Activated gamma-delta T cell treated with Interleukin-2 at 50 U/mL for 16 hours (primary cell): ENCODE results near the gene FEM1B.

Experiments
- DNase-seq: peaks from one replicate; pipeline ENCODE4 v3.0.0-alpha.2; 2020

Gene FEM1B

GRCh38 chr15:68286256-68286655, 8.7 kb downstream of the FEM1B start:
- DNase-seq = no peak

- no peak for DNase-seq
These were observed 11.5 kb downstream of the FEM1B start for GRCh38 chr15:68289057-68289456.

- no peak for DNase-seq
These were observed 12.2 kb downstream of the FEM1B start for GRCh38 chr15:68289621-68290352.

DNA sequence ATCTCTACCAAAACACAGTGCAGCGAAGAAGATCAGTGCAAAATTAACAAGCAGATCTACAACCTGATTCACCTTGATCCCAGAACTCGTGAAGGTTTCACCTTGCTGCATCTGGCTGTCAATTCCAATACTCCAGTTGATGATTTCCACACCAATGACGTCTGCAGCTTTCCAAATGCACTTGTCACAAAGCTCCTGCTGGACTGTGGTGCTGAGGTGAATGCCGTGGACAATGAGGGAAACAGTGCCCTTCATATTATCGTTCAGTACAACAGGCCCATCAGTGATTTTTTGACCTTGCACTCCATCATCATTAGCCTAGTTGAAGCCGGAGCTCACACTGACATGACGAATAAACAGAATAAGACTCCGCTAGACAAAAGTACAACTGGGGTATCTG, 13.2 kb downstream of the FEM1B start:
- no peak for DNase-seq

GRCh38 chr15:68292157-68292781, 14.7 kb downstream of the FEM1B start:
- no peak for DNase-seq

- DNase-seq = no peak
These were observed 15.4 kb downstream of the FEM1B start for GRCh38 chr15:68292967-68293366.

- DNase-seq = no peak
These were observed 17.7 kb downstream of the FEM1B start for GRCh38 chr15:68295014-68295805.

DNA sequence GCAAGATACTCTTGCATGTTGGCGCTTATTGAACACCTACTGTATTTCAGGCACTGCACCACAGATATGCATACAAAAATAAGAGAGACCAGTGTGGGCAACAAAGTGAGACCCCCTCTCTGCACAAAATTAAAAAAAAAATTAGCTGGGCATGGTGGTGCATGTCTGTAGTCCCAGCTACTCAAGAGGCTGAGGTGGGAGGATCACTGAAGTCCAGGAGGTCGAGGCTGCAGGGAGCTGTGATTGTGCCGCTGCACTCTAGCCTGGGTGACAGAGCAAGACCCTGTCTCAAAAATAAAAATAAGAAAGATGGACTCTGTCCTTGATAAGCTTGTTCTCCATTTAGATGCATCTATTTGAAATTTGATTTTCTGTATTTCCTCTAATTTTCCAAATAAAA, 20.8 kb downstream of the FEM1B start:
- DNase-seq = no peak

- no peak for DNase-seq
These were observed 21.4 kb downstream of the FEM1B start for GRCh38 chr15:68298882-68299381.

DNA sequence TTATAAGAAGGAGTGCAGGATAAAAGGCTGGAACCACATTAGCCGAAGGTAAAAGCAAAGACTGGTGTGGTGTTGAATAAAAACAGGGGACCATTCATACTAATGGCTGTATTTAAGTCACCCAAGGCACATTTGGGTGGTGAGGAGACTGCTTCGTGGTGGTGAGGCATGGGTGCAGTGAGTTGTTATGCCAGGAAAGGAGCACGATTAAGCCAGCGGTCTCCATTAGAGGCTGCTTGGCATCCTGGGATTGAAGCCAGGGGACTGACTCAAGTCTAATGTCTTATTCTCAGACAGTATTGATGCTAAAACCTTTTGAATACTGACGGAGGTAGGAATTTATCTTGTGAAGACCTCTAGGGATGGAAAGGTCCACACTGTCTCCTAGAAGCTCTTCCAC, 21.9 kb downstream of the FEM1B start:
- no peak for DNase-seq

GRCh38 chr15:68300115-68300940, 22.8 kb downstream of the FEM1B start:
- DNase-seq = no peak

DNA sequence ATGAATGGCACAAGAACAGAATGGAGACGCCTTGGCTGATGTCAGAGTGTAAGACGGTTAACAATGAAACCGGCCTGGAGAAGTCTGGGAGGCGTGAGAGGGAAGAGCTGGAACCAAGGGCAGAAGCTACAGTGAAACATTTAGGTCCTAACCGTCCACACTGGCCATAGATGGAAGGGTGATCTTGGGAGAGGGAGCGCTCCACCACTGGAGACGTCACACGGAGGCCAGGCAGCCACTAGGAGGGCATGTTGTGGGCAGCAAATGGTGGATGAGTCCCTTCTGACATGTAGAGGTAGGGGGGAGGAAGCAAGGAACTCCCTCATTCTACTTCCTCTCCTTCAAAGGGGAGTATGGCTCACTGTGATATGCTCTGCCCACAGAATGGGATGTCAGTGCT, 23.8 kb downstream of the FEM1B start:
- no peak for DNase-seq

DNA sequence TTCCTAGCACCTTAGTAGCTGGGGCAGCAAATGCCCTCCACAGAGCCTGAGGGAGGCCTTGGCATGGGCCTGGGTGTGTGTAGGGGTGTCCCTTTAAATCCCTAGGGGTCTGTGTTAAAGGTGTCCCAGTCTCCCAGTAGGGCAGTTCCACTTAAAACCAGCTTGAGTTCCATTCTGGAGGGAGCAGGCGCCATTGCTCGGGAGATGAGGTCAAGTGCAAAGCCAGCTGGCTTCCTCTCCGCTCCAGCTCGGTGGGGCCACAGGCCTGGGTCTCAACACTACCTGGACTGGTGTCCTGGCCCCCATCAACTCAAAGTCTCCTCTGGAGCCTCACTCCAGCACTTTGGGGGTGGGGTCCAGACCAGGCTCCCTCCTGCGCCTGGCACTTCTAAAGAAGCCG, 25.2 kb downstream of the FEM1B start:
- DNase-seq = no peak

GRCh38 chr15:68303134-68303533, 25.6 kb downstream of the FEM1B start:
- no peak for DNase-seq

GRCh38 chr15:68303560-68304436, 26.3 kb downstream of the FEM1B start:
- no peak for DNase-seq

GRCh38 chr15:68304589-68305337, 27.2 kb downstream of the FEM1B start:
- no peak for DNase-seq

- no peak for DNase-seq
These were observed 27.9 kb downstream of the FEM1B start for GRCh38 chr15:68305420-68305871.

- no peak for DNase-seq
These were observed 29.8 kb downstream of the FEM1B start for GRCh38 chr15:68307131-68307928.

DNA sequence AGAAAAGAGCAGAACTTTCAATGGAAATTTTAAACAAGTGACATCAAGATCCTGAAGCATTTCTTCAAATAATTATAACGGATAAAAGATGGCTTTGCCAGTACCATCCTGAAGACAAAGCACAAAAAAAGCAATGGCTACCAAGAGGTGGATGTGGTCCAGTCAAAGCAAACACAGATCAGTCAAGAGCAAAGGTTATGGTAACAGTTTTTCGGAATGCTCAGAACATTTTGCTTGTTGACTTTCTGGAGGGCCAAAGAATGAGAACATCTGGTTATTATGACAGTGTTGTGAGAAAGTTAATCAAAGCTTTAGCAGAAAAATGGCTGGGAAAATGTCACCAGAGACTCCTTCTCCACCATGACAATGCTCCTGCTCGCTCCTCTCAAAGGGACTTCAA, 31.5 kb downstream of the FEM1B start:
- DNase-seq = no peak

DNA sequence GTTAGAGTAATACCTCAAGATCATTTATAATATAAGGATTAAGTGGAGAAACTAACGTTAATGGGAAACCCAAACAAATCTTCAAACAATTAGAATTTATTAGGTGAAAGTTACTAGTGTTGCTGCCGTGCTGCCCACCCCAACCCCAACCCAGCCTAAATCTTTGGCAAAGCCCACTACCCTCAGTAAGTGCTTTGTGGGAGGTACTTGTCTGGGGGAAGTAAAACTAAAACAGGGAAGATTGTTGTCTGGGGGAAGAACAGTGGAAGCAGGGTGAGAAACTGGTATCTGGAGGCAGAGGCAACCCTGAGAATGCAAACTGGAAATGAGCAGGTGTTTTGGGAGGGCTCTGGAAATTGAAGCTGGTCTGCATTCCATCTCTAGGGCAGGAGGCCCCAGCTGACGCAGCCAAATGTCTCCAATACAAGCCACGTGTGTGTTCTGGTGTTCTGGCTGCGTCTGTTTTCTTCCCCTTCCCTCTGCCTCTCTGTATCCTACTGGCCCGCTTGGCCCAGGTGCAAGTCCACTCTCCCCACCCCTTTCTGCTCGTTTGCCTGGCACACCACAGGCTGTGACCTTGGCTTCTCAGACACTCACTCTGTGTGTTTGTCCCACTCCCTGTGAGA, 32.7 kb downstream of the FEM1B start:
- no peak for DNase-seq
